ENCODE results near the gene DYNLL2.

DNA sequence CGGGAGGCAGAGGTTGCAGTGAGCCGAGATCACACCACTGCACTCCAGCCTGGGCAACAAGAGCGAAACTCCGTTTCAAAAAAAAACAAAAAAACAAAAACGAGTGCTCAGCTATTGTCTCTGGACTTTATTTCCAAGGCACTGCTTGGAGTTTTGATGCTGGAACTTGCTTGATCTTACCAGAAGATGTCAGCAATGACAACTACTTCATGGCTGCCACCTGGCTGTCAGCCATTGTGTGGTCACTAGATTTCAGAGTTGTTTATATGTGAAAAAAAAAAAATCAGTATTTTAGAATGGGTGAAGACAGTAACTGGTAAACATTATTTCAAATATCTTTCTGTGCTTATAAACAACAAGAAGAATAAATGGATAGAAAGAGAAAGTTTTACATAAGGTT is 38.7 kb downstream of the DYNLL2 start:
- TF ChIP-seq, protein P1, sequence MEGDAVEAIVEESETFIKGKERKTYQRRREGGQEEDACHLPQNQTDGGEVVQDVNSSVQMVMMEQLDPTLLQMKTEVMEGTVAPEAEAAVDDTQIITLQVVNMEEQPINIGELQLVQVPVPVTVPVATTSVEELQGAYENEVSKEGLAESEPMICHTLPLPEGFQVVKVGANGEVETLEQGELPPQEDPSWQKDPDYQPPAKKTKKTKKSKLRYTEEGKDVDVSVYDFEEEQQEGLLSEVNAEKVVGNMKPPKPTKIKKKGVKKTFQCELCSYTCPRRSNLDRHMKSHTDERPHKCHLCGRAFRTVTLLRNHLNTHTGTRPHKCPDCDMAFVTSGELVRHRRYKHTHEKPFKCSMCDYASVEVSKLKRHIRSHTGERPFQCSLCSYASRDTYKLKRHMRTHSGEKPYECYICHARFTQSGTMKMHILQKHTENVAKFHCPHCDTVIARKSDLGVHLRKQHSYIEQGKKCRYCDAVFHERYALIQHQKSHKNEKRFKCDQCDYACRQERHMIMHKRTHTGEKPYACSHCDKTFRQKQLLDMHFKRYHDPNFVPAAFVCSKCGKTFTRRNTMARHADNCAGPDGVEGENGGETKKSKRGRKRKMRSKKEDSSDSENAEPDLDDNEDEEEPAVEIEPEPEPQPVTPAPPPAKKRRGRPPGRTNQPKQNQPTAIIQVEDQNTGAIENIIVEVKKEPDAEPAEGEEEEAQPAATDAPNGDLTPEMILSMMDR (IDR thresholded peaks at IDR 0.05; ENCODE audit: insufficient read depth, low read depth, low read length): peak; percentile 23
- no peak for TF ChIP-seq EZH2 (IDR thresholded peaks at IDR 0.05; ENCODE audit: insufficient read depth, low read length)

Measured in astrocyte (in vitro differentiated cells and primary cell).